Upper lobe of right lung (tissue), 1 donor: ENCODE measurements around the gene ABCG2. TPM values are rescaled to one million over a fixed set of nuclear protein-coding genes. Genes with fewer than 3 reads are reported as not detected.

Source experiments
- ATAC-seq: fragments of 200-7000 bp; cut with Tn5 transposase; one replicate; pipeline ENCODE4 v1.9.1; 2020; ENCODE audit warnings: mild to moderate bottlenecking, moderate library complexity
- DNase-seq: peaks from one replicate; pipeline ENCODE4 v3.0.0-alpha.2; 2020
- H3K27ac ChIP-seq: fragments of 200-600 bp; one replicate; pipeline ENCODE4 v1.8.0; 2022
- H3K27me3 ChIP-seq: fragments of 200-600 bp; one replicate; pipeline ENCODE4 v1.8.0; 2022; ENCODE audit warnings: mild to moderate bottlenecking
- H3K36me3 ChIP-seq: fragments of 200-600 bp; one replicate; pipeline ENCODE4 v1.8.0; 2022
- H3K4me1 ChIP-seq: fragments of 200-600 bp; one replicate; pipeline ENCODE4 v1.8.0; 2022
- H3K4me3 ChIP-seq: fragments of 200-600 bp; one replicate; pipeline ENCODE4 v1.8.0; 2022; ENCODE audit warnings: mild to moderate bottlenecking
- H3K9me3 ChIP-seq: fragments of 200-600 bp; one replicate; pipeline ENCODE4 v1.8.0; 2022
- intact Hi-C: fragments of 100-400 bp; cut with DNase I; formaldehyde crosslinking; loops from one replicate; pipeline ENCODE4 v1.11.0; 2022
- total RNA-seq: library from RNA; stranded (reverse); fragmentation: NEBNext Ultra II Directional; extraction: Animal tissue kit (Norgen Biotek cat#: 25700); gene quantifications from one replicate; pipeline ENCODE4 v1.2.1, GENCODE V29; 2021
- TF ChIP-seq, protein P1 (sequence below): fragments of 200-600 bp; IDR thresholded peaks from one replicate; pipeline ENCODE4 v1.8.0; 2022; ENCODE audit warnings: antibody characterized with exemption
- donor health status: DM: no; HTN: yes; CAD: no; lungs with severe emphysema.

Gene ABCG2
- total RNA-seq, 1 donor from 2014 or later = 21.7 TPM

DNA sequence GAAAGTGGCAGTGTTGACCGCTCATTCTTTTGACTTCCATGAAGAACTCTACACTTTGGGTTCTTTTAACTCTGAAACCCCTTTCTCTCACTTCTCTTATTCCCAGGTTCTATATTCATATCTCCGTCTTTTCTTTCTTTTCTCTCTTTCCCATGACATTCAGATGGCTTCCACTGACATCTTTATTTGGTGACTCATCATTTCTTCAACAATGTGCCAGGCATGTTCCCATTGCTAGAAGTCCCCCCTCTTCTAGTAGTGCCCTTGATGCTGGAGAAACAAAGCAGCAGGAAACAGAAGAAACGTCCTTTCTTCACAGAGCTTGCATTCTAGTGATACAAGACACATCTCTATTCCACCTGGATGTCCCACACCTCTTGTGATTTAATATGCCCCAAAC is 117.7 kb downstream of the ABCG2 start:
- Histone ChIP-seq H3K27me3 (no peaks in the 10 kb centered on the region), H3K4me1 (no peaks in the 10 kb centered on the region), H3K4me3 (no peak overlapping the region), H3K27ac (no peak overlapping the region), H3K9me3 (no peaks in the 10 kb centered on the region), H3K36me3 (peaks cover 96% of the 10 kb centered on the region)
- intact Hi-C loops = no loop called here
- ATAC-seq = no peak
- TF ChIP-seq, protein P1, sequence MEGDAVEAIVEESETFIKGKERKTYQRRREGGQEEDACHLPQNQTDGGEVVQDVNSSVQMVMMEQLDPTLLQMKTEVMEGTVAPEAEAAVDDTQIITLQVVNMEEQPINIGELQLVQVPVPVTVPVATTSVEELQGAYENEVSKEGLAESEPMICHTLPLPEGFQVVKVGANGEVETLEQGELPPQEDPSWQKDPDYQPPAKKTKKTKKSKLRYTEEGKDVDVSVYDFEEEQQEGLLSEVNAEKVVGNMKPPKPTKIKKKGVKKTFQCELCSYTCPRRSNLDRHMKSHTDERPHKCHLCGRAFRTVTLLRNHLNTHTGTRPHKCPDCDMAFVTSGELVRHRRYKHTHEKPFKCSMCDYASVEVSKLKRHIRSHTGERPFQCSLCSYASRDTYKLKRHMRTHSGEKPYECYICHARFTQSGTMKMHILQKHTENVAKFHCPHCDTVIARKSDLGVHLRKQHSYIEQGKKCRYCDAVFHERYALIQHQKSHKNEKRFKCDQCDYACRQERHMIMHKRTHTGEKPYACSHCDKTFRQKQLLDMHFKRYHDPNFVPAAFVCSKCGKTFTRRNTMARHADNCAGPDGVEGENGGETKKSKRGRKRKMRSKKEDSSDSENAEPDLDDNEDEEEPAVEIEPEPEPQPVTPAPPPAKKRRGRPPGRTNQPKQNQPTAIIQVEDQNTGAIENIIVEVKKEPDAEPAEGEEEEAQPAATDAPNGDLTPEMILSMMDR = no peak
- DNase-seq = no peak

Other genes with a start within 250 kb of the ABCG2 start
- gene SPP1, start 182.9 kb downstream of the ABCG2 start, total RNA-seq = 45.4 TPM
- 37.8 TPM for gene PKD2, start 151.0 kb downstream of the ABCG2 start, total RNA-seq
- gene PPM1K, start 125.9 kb upstream of the ABCG2 start, total RNA-seq = 37.7 TPM
- gene HERC6, start 220.2 kb upstream of the ABCG2 start, total RNA-seq = 13.0 TPM